HG03064 (cell line): ENCODE data around the gene TSPYL6.
A peak's percentile ranks its signal among the peaks of the same experiment; 100 is the strongest.
"Not testable (repeated sequence)": the region's sequence is repeated elsewhere in the genome, so short reads cannot be mapped to it uniquely, and the experiment has no call there.

Experiments used
- ATAC-seq: cut with Tn5 transposase; IDR thresholded peaks from one replicate; pipeline ENCODE4 v1.9.1; 2021; ENCODE audit warnings: low read depth; ENCODE audit not compliant: unreplicated experiment

Gene TSPYL6

GRCh38 chr2:54256091-54256694 is at the start of gene TSPYL6:
Gene TSPYL6 (minus strand): TSS chr2:54256229. CDS start chr2:54256151, 78 bp downstream.
- no peak for ATAC-seq

- ATAC-seq, result no peak
These were observed 47.6 kb upstream of the TSPYL6 start for GRCh38 chr2:54303631-54304030.

GRCh38 chr2:54298514-54298913 is 42.5 kb upstream of the TSPYL6 start:
- no peak for ATAC-seq

GRCh38 chr2:54295911-54296310 is 39.9 kb upstream of the TSPYL6 start:
- ATAC-seq, result no peak

GRCh38 chr2:54294665-54295064 is 38.6 kb upstream of the TSPYL6 start:
- ATAC-seq, result not testable (repeated sequence)

GRCh38 chr2:54290356-54291025 is 34.5 kb upstream of the TSPYL6 start:
- no peak for ATAC-seq

GRCh38 chr2:54289917-54290316 is 33.9 kb upstream of the TSPYL6 start:
- ATAC-seq, result no peak

- no peak for ATAC-seq
These were observed 31.5 kb upstream of the TSPYL6 start for GRCh38 chr2:54287532-54287931.

GRCh38 chr2:54285451-54285850 is 29.4 kb upstream of the TSPYL6 start:
- ATAC-seq, result no peak

GRCh38 chr2:54284826-54285225 is 28.8 kb upstream of the TSPYL6 start:
- no peak for ATAC-seq

GRCh38 chr2:54279385-54279784 is 23.4 kb upstream of the TSPYL6 start:
- ATAC-seq, result no peak

GRCh38 chr2:54275541-54275940 is 19.5 kb upstream of the TSPYL6 start:
- no peak for ATAC-seq

- no peak for ATAC-seq
These were observed 18.8 kb upstream of the TSPYL6 start for GRCh38 chr2:54274781-54275242.

GRCh38 chr2:54271843-54272627 is 16.0 kb upstream of the TSPYL6 start:
- ATAC-seq, result peak; percentile 94

- ATAC-seq, result no peak
These were observed 15.2 kb upstream of the TSPYL6 start for GRCh38 chr2:54271189-54271588.

GRCh38 chr2:54267577-54267976 is 11.5 kb upstream of the TSPYL6 start:
- ATAC-seq, result no peak

GRCh38 chr2:54265081-54265480 is 9.1 kb upstream of the TSPYL6 start:
- ATAC-seq, result not testable (repeated sequence)

- no peak for ATAC-seq
These were observed 6.2 kb upstream of the TSPYL6 start for GRCh38 chr2:54262015-54262765.

- no peak for ATAC-seq
These were observed 5.5 kb upstream of the TSPYL6 start for GRCh38 chr2:54261537-54261936.

GRCh38 chr2:54260241-54260595 is 4.2 kb upstream of the TSPYL6 start:
- no peak for ATAC-seq
